HG02938 (cell line): Measurements from ENCODE around the gene SCP2.

Experiments
- ATAC-seq: cut with Tn5 transposase; IDR thresholded peaks from one replicate; pipeline ENCODE4 v1.9.1; 2021; ENCODE audit warnings: mild to moderate bottlenecking, moderate library complexity; ENCODE audit not compliant: unreplicated experiment

The SCP2 gene

GRCh38 chr1:52927212-52928014 is at the start of gene SCP2:
Gene SCP2, plus strand, starts transcription at chr1:52927276. Its CDS starts 121 bp downstream, at chr1:52927397.
- ATAC-seq = peak; percentile 73

GRCh38 chr1:52877554-52877953 is 49.5 kb upstream of the SCP2 start:
- ATAC-seq = no peak

- ATAC-seq = no peak
These were observed 46.9 kb upstream of the SCP2 start for GRCh38 chr1:52880206-52880605.

- ATAC-seq = no peak
These were observed 39.6 kb upstream of the SCP2 start for GRCh38 chr1:52887483-52887882.

GRCh38 chr1:52892424-52893215 is 34.5 kb upstream of the SCP2 start:
- no peak for ATAC-seq

GRCh38 chr1:52899445-52899894 is 27.6 kb upstream of the SCP2 start:
- ATAC-seq = no peak

- ATAC-seq = no peak
These were observed 26.7 kb upstream of the SCP2 start for GRCh38 chr1:52900402-52900801.

- no peak for ATAC-seq
These were observed 25.7 kb upstream of the SCP2 start for GRCh38 chr1:52901384-52901783.

- ATAC-seq = no peak
These were observed 22.7 kb upstream of the SCP2 start for GRCh38 chr1:52904208-52904926.

GRCh38 chr1:52904927-52905698 is 22.0 kb upstream of the SCP2 start:
- ATAC-seq = no peak

GRCh38 chr1:52906135-52906603 is 20.9 kb upstream of the SCP2 start:
- no peak for ATAC-seq

- no peak for ATAC-seq
These were observed 19.8 kb upstream of the SCP2 start for GRCh38 chr1:52907068-52907811.

GRCh38 chr1:52907812-52908153 is 19.3 kb upstream of the SCP2 start:
- no peak for ATAC-seq

GRCh38 chr1:52911541-52911940 is 15.5 kb upstream of the SCP2 start:
- ATAC-seq = no peak

GRCh38 chr1:52913014-52913413 is 14.1 kb upstream of the SCP2 start:
- no peak for ATAC-seq

- no peak for ATAC-seq
These were observed 13.5 kb upstream of the SCP2 start for GRCh38 chr1:52913537-52913936.

GRCh38 chr1:52914463-52914862 is 12.6 kb upstream of the SCP2 start:
- no peak for ATAC-seq

GRCh38 chr1:52915211-52915854 is 11.7 kb upstream of the SCP2 start:
- ATAC-seq = no peak

- no peak for ATAC-seq
These were observed 11.2 kb upstream of the SCP2 start for GRCh38 chr1:52915855-52916220.
